Measurements from ENCODE around the gene GPC6.

DNA sequence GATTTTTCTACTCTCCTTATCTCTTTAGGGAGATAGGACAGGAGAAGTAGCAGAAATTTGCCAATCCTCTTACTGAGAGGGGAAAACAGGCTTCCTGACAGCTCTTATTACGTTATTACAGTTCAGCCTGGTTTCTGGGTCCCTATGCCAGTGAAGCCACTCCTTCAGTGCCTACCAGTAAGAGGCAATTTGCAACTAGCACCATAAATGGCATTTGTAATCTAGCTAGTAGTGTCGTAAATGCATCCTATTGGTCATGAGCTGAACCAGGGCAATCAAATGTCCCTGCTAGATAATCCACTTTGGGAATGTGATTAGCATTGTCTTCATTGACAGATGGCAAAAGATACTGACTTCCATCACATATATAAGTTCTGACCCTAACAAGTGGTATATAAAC is 824.1 kb downstream of the GPC6 start:
- TF ChIP-seq EZH2 (IDR thresholded peaks at IDR 0.05; ENCODE audit: insufficient read depth, poor library complexity, severe bottlenecking), result no peak
- no peak for TF ChIP-seq EZH2phosphoT487 (IDR thresholded peaks at IDR 0.05; ENCODE audit: insufficient read depth, low read depth)

Measured in GM23248 (cell line).